ENCODE measurements around the gene FOXL2. TPM values are rescaled to one million over a fixed set of nuclear protein-coding genes. Genes with fewer than 3 reads are reported as not detected.

The FOXL2 gene
- polyA plus RNA-seq, 3 donors: 0.03 TPM; not detected in 2

DNA sequence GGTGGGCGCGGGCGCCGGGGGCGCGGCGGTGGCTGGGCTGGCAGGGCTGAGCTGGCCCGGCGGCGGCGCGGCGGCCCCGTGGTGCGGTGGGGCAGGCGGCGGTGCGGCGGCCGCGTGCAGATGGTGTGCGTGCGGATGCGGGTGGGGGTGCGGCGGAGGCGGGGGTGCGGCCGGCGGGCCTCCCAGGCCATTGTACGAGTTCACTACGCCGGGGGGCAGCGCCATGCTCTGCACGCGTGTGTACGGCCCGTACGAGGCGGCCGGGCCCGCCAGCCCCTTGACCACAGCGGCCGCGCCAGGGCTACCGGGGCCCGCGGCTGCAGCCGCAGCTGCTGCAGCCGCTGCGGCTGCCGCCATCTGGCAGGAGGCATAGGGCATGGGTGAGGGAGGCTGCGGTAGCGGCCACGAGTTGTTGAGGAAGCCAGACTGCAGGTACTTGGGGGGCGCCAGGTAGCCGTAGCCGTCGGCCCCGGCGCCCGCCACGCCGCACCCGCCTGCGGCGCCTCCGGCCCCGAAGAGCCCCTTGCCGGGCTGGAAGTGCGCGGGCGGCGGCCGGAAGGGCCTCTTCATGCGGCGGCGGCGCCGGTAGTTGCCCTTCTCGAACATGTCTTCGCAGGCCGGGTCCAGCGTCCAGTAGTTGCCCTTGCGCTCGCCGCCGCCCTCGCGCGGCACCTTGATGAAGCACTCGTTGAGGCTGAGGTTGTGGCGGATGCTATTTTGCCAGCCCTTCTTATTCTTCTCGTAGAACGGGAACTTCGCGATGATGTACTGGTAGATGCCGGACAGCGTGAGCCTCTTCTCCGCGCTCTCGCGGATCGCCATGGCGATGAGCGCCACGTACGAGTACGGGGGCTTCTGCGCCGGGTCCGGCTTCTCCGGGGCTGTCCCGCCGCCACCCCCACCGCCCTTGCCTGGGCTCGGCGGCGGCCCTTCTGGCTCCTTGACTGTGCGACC is 951 bp downstream of the FOXL2 start:
- DNase-seq: no peak

DNA sequence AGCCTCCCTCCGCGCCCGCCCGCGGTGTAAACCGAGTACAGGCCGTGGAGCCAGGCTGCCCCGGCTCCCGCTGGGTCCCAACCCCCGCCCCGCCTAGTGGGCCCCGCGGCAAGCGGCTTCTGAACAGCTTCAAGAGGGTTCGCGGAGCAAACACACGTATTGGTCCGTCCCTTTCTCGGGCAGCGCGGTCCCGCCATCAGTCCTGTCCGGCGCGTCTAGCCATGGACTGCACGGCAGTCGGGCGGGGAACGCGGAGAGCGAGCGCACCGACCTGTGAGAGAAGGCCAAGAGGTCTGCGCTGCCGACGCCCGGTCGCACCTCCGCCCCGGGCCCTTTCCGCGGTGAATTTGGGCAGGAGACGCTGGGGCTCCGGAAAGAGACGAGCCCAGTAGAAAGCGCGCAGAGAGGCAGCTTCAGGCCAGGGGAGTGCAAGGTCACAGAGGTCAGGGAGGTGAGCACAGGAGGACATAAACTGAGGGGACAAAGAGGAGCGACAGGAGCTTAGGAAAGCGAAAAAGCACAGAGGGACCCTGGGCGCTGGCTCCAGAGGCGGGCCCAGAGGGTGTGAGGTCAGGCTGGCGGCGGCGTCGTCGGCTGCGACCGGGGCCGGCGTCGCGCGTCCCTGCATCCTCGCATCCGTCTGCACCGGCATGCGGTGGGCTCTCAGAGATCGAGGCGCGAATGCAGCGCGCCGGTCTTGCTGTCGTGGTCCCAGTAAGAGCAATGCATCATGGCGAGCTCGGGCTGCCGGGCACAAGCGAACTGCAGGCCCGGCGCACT is 1.8 kb downstream of the FOXL2 start:
- no peak for DNase-seq

DNA sequence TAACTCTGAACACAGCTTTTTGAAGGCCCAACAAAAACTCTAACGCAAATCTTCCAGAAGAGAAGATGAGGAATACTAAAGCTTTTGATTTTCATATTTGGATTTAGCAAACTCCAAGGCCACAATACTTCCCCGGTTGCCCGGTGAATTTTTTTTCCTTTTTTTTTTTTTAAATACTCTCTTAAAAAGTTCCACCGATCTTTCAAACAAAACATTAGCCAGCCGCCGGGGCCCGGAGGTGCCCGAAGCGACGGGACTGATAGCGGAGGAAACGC is 2.3 kb downstream of the FOXL2 start:
- DNase-seq: no peak

DNA sequence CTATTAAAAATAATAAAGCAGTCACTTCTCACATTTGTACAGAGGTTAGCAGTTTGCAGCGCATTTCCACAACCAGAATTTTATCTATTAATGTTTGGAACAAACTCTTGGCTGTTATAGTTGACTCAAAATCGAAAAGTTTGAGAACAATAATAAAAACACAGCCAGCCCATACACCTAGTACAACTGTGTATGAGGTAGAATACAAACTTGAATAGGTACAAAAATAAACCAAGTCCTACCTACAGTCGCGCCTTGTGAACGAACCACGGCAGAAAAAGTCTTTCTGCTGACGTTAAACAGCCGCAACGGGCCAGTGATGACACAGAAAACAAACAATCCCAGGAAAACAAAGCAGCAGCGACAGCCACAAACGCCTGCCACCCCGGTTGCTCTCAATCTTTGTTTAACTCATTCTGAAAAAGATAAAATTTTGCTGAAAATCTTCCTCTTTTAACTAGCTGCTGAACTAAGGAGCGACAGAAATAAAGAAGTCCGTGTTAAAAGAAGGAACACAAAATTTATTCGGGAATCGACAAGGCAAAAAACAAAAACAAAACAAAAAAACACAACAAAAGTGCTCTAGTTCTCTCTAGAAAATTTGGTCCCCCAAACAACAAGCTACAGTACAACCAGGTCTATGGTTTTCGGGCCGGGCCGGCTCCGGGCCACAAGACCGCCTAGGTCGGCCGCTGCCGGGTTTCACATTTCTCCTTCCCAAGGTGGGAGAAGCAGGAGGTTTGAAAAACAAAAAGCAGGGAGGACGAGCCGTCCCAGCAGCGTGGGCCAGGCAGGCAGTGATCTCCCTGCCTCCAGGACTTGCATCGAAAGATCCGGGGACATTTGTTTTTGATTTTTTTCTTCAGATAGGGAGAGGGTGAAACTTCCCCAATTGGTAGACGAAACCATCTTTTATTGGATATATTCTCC is 2.9 kb downstream of the FOXL2 start:
- no peak for DNase-seq

DNA sequence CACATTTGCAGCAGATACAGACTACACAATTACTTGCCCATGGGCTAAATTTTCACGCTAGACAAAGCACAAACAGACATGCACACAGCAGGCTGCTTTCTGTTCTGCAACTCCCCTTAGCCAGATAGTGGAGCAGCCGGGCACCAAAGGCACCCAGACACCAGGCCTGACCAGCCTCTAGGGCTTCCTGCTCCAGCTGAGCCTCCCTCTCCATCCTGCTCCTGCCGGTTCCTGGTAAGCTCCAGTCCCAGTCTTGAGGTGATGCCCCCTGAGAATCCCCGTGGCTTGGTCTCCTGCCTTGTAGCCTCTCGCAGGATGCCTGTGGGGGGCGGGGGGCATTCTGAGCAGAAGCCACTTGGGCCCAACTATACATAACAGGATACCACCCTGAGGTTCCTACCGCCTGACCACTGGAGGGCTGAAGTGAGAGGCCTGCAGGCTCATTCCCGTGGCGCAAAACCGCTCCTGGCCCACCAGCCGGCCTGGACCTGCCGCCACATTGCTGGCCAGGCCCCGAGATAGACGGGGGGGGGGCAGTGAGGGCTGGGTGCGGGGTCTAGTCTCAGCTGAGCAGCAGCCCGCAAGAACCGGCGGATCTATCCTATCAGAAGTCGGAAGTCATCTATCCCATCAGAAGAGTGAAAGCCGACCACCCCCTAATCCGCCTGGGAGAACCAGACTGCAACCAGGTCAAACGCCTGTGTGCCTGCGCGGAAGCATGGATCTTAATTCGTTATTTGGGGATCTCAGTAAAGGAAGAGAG is 3.9 kb downstream of the FOXL2 start:
- DNase-seq: no peak

DNA sequence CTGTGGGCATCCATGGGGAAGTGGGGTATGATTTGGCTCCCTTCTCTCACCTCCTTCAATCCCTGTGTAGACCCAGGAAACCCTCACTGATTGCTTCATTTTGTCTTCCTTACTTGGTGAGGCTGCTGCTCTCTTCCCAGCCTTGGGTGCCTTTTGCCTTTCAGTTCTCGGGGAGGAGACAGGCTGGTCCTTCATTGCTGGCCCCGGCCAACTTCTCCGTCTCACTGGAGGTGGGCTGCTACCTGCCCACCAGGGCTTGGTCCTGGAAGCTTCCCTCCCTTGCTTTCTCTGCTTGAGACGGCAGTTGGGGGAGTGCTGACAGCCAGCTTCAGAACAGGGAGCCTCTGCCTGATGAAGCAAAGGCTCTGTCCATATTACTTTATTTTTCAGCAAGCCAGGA is 4.7 kb downstream of the FOXL2 start:
- no peak for DNase-seq

DNA sequence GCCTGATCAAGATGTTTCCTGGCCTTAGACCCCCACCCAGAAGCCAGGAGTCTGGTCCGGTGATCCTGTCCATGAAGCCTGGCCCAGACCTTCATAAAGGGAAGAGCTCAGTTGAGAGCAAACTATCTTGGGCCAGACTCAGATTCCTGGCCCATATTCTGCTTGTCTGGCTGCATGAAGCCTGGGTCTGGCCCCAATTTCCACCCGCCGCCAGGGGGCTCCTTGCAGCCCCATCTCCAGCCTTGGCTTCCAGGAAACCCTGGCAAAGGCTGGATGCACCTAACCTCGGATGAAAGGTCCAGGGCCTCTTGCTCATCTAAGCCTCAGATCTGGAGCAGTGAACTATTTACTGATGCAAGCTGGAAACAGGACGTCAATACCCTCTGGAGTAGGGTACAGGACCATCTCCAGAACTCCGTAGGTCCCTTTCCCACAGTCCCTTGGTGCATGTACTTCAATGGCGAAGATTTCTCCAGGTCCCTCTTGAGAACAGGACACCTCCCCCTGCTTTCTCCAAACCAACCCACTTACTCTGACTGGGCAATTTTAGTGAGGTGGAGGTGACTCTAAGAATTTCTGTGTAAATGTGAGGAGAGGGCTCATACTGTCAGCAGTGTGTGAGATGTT is 5.6 kb downstream of the FOXL2 start:
- DNase-seq: no peak

DNA sequence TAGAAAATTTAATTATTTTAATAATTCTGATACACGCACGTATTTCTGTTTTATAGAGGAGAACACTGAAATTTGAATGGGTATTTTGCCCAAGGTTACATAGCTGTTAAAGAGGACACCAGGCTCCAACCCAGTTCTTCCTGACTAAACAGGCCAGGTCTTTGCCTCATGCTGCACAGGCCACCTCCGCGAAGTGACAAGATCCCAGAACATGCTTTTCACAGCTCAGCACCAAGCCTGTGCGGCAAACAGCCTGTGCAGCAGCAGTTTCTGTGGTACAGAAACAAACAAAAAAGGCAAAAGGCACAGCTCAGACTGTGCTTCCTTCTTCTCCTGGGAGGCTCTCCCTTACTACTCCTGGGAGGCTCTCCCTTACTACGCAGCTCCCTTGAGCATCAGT is 6.5 kb downstream of the FOXL2 start:
- DNase-seq: no peak

DNA sequence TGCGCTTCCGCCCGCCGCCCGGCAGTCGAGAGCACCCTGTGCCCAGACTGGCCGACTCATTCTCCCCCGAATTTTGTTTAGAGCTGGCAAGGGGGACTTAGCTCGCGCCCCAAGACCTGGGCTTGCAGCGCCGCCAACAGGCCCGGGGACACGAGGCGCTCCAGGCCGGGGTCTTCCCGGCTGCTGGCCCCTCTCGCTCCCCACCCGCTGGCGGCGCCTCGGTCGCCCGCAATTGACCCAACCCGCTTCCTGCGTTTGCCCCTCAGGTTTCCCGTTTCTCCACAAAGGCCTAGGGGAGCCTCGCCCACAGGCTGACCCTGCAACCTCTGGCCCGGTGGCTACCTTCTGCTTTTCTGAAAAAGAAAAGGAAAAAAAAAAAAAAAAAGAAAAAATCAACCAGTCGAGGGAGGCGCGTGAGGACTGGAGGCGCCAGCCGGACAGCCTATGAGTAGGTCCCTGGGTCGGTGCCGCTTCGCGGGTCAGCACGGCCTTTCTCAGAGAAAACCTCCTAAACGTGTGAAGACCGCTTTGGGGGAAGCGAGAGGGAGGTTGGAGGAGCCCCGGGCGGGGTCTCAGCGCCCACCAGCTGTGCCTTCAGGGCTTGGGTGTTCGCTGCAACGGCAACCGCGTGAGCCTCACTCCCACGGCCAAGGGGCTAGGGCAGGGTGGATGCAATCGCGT is 7.2 kb downstream of the FOXL2 start:
- no peak for DNase-seq

DNA sequence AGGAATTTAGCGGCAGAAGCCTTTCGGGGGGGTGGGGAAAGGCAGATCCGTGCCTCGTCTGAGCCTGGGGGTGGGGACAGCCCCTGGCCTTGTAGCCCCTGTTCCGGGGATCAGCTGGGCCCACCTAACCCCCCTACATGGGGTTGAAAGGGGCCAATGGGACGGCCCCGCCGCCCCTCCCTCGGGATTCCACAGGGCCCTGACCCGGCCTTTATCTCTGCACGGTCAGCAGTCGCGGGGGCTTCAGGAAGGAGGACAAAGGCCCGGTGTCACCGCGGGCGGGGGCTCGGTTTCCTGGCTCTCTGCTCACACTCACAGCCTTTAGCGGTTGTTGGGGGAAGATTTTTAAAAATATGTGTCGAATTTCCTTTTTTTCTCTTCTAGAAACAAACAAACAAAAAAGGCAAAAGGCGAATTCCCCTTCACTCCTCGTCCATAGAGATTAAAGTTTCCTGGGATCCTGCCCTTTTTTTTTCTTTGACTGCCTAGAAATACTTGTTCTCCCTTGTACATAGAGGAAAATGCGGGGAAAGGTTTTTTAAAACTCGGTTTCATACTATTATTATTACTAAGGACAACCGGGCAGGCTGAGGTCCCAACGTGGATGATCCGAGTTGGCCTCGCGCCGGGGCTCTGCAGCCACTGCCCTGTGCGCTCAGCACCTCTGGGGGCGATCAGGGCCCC is 7.9 kb downstream of the FOXL2 start:
- DNase-seq: no peak

DNA sequence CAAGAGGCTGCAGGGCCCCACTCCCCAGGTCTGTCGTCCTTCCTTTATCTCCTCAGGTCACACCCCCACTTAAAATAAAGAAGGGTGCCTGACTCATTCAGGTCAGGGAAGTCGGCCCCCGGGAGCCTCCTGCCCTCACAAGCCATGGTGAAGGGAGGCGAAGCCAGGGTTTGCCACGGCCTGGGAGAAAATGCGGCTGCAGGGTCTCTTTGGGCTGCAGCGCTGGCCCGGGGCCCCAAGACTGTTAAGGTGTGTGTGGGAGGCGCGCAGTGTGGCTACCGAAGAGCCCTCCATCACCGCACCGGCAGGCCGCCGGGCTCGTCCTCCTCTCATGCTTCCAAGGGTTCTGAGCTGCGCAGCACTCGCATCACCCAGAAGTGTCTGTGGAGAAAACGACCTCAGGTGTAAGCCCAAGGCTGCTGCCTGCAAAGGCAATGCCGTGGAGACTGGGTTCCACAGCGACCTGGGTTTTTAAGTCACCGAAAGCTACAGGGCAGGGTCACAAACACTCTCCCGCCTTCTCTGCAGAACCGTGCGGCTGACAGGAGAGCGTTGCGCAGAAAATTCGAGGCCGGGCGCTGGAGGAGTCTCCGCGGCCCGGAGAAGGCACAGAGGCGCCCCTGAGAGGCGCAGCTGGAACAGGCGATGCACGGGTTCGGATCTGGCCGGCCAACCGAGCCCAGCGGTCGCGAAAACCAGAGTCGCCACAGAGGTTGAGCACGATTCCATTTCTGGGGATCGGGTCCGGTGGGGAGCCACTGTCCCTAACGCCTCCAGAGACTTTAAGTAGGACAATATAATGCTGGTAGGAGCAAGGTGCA is 8.7 kb downstream of the FOXL2 start:
- no peak for DNase-seq

DNA sequence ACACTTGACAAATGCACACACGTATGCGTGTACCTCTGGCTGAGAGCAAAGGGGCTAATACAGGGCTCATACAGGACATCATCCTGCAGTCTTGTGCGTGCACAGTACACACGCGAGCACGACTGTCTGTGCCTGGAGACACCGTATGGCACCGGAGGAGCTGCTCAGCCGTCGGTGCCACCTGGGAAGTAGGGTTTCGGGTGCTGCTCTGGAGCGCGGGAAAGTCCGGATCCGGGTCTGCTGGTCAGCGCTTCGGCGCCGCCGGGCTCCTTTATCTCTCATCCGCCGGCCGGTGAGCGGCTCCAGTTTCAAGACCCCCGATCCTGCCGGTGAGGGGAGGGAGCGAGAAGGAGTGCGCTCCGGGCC is 9.3 kb downstream of the FOXL2 start:
- DNase-seq: no peak

DNA sequence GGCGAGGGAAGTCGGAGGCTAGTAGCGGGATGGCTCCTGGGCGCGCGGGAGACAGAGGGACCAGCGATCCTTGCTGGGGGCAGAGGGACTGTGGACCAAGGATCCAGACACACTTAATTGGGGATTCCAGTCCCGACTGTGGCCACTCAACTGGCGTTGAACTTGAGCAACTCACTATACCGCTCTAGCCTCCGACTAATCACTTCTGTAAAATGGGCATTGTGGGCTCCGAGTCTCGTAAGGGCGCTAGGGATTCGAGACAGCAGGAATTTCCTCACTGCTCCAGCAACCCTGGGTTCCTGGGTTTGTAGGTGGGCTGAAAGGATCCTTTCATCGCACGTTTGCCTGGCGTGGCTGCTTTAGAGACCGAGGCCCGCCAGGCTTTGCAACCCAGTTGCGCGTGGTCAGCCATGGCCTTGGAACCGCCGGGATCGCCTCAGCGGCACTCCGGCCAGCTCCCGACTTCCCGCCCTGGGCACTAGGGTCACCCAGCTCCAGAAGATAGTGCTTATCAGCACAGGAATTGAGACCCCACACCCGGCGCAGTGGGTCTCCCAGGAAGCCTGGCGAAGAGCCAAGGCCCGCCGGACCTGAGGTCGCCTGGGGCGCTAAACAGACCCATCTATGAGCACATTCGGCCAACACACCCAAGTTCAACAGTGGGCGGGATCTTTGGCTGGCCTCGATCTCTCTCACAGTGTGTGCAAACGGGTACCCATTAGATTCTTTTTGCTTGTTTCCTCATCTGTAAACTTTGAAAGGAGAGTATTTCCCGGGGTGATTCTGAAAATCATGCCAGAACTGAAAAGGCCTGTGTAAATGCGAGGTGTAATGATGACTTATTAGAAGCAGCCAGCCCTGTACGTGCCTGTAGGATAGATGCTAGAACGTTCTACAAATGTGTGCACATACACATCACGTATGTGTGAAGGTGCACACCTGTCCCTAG is 9.9 kb downstream of the FOXL2 start:
- DNase-seq: no peak

DNA sequence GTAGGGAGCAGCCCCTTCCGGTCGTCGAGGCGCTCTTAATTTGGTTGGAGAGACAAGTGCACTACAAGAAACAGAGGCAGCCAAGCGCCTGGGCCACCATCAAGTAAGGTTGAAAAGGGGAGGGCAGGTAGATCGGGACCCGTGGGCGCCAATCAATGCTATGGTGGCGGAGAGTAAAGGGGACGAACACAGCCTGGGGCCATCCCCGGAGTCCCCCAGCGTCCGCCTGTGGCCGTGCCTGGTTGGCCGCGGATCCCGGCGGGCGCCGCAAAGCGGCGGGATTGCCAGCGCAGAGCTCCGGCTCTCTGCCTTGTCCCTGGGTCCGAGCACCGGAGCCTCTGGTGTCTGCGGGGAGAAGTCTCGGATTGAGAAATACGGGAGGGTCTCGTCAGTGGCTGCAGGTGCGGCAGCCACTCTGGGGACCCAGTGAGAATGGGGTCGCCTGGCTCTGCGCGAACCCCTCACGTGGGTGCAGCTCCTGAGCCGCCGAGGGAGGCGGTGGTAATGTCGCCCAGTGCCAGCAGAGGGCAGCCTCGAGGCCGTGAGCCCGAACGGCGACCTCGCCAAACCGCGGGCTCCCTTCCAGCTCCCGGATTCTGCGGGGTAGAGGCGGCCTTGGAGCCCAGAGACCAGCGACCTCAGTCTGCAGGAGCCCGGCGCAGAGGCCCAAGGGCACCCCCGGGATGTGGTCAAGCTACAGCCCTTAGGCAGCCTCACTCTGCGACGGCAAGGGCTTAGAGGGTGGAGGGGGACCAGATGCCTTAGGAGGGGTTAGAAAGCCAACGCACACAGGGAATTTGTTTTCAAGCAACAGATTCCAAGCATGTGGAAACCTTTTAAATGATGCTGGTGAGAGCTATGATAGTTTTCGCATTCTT is 10.8 kb downstream of the FOXL2 start:
- no peak for DNase-seq

DNA sequence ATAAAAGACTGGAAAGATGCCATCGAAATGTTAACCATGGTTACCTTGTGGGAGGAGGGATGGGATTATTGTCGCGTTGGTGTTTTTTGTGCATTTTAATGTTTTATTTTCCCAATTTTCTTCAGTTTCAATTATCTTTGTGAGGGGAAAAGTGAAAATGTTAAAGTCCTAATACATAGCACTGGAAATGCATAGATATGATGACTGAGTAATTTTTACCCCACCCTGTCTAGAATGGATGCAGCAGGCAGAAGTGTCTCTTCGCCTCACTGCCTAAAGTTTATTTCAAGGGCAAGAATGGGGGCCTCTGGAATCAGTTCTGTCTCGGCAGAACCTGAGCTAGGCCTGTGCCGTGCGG is 11.5 kb downstream of the FOXL2 start:
- DNase-seq: no peak

DNA sequence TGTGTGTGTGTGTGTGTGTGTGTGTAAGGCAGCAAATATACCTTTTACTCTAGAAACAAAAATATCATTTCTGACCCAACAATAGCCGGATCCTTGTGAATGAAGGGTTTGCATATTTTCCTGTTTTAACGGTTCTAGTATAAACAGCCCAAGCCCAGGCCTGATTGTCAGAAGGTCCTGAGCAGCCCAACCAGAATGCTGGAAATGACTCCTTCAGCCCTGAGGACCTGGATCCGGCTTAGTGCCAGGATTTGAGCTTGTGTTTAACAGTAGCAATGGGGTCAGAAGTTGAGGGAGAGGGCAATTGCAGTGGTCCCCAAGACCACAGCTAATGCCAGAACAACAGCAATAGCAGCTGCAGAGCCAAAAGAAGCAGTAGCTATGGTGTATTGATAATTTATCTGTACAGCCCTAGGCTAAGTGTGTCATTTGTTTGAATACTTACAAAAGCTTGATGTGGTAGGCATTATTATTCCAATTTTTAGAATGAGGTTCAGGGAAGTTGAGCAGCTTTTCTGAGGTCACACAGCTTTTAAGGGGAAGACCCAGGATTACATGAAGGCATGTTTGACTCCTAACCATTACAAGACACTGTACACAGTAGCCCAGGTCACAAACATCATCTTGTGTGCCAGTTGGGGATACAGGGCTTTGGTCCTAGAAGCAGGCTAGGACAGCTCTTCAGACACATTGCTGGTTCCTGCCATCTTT is 12.8 kb downstream of the FOXL2 start:
- DNase-seq: no peak

All from renal pelvis (tissue), 4 donors.